GM12891 (cell line): ENCODE data around the gene TMEM86A.

ENCODE experiments used
- POLR2A ChIP-seq: IDR thresholded peaks from 2 replicates; pipeline ENCODE4 v1.6.1; 2011; ENCODE audit warnings: low read depth, low read length, control low read depth
- POLR2AphosphoS5 ChIP-seq: IDR thresholded peaks from 2 replicates; pipeline ENCODE4 v1.6.1; 2011; ENCODE audit warnings: low read depth, low read length, control low read depth
- POU2F2 ChIP-seq: IDR thresholded peaks from 2 replicates; pipeline ENCODE4 v1.6.1; 2011; ENCODE audit warnings: low read depth, mild to moderate bottlenecking, control low read depth, low read length, moderate library complexity
- SPI1 ChIP-seq: IDR thresholded peaks from 2 replicates; pipeline ENCODE4 v1.6.1; 2011; ENCODE audit warnings: low read depth, low read length, control low read depth
- TAF1 ChIP-seq: IDR thresholded peaks from 2 replicates; pipeline ENCODE4 v1.6.1; 2011; ENCODE audit warnings: low read depth, low read length, control low read depth

DNA sequence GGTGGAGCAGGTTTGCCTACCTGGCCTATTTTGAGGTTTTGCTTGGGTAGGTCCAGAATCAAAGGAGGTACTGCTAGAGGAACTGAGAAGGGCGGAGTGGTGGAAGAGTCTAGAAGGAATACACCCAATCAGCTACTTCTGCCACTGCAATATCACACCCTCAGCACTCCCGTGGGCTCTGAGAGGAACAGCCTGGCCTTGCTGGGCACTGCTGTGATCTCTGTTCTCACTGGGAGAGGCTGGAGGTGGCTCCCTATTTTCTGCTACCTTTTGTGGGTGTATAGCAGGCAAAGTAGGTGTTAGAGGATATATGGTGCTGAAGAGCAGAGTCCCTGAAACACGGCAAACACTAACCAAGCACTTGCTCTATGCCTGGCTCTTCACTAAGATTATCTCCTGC lies 52.4 kb downstream of the TMEM86A start:
- TF ChIP-seq POU2F2 (no peak), POLR2AphosphoS5 (no peak), POLR2A (no peak), TAF1 (no peak), SPI1 (no peak)
